Effector memory CD4-positive, alpha-beta T cell (primary cell): ENCODE measurements around the gene WNT5A.

ENCODE experiments used
- DNase-seq, 3 donors: peaks; one replicate each; pipeline ENCODE4 v3.0.0-alpha.2; 2020
- H3K27ac ChIP-seq: 2 replicates; pipeline ENCODE4 v1.7.0; 2013; ENCODE audit warnings: mild to moderate bottlenecking, low read length, moderate library complexity; ENCODE audit not compliant: insufficient read depth, poor library complexity, severe bottlenecking
- H3K27me3 ChIP-seq: replicated peaks from 2 replicates; pipeline ENCODE4 v1.7.0; 2013; ENCODE audit warnings: mild to moderate bottlenecking, low read length; ENCODE audit not compliant: insufficient read depth, control insufficient read depth, poor library complexity, severe bottlenecking
- H3K36me3 ChIP-seq: 2 replicates; pipeline ENCODE4 v1.7.0; 2013; ENCODE audit warnings: mild to moderate bottlenecking, low read length, moderate library complexity; ENCODE audit not compliant: control insufficient read depth, insufficient read depth
- H3K4me1 ChIP-seq: 2 replicates; pipeline ENCODE4 v1.7.0; 2013; ENCODE audit warnings: low read length, mild to moderate bottlenecking; ENCODE audit not compliant: control insufficient read depth, insufficient read depth, poor library complexity, severe bottlenecking
- H3K4me3 ChIP-seq: 2 replicates; pipeline ENCODE4 v1.7.0; 2013; ENCODE audit warnings: low read length, low read depth, mild to moderate bottlenecking; ENCODE audit not compliant: insufficient read depth, poor library complexity, severe bottlenecking
- H3K9me3 ChIP-seq: 2 replicates; pipeline ENCODE4 v1.7.0; 2013; ENCODE audit warnings: mild to moderate bottlenecking, low read length, moderate library complexity; ENCODE audit not compliant: control insufficient read depth

Gene WNT5A

GRCh38 chr3:55482496-55483195, 4.5 kb downstream of the WNT5A start:
- no peaks in the 10 kb centered on the region for H3K36me3 ChIP-seq
- DNase-seq = no peak
- H3K27ac ChIP-seq = no peak overlapping the region
- H3K27me3 ChIP-seq = peaks cover 7% of the 10 kb centered on the region
- H3K9me3 ChIP-seq = no peaks in the 10 kb centered on the region
- H3K4me1 ChIP-seq = no peaks in the 10 kb centered on the region
- no peak overlapping the region for H3K4me3 ChIP-seq

- H3K27me3 ChIP-seq = peaks cover 7% of the 10 kb centered on the region
- no peak overlapping the region for H3K27ac ChIP-seq
- H3K4me1 ChIP-seq = no peaks in the 10 kb centered on the region
- no peaks in the 10 kb centered on the region for H3K9me3 ChIP-seq
- no peak for DNase-seq
- H3K4me3 ChIP-seq = no peak overlapping the region
- no peaks in the 10 kb centered on the region for H3K36me3 ChIP-seq
Measured at GRCh38 chr3:55481744-55482495, 5.2 kb downstream of the WNT5A start.

GRCh38 chr3:55480911-55481743, 6.0 kb downstream of the WNT5A start:
- Histone ChIP-seq H3K36me3 (no peaks in the 10 kb centered on the region), H3K4me1 (no peaks in the 10 kb centered on the region), H3K27me3 (peaks cover 7% of the 10 kb centered on the region), H3K4me3 (no peak overlapping the region), H3K9me3 (no peaks in the 10 kb centered on the region), H3K27ac (no peak overlapping the region)
- no peak for DNase-seq

- Histone ChIP-seq H3K36me3 (no peaks in the 10 kb centered on the region), H3K4me3 (no peak overlapping the region), H3K9me3 (no peaks in the 10 kb centered on the region), H3K27me3 (no peaks in the 10 kb centered on the region), H3K4me1 (no peaks in the 10 kb centered on the region), H3K27ac (no peak overlapping the region)
- no peak for DNase-seq
Measured at GRCh38 chr3:55477306-55478303, 9.5 kb downstream of the WNT5A start.

GRCh38 chr3:55476515-55476914, 10.6 kb downstream of the WNT5A start:
- Histone ChIP-seq H3K4me3 (no peak overlapping the region), H3K27me3 (no peaks in the 10 kb centered on the region), H3K36me3 (no peaks in the 10 kb centered on the region), H3K9me3 (no peaks in the 10 kb centered on the region), H3K4me1 (no peaks in the 10 kb centered on the region), H3K27ac (no peak overlapping the region)
- no peak for DNase-seq

GRCh38 chr3:55474213-55474632, 12.9 kb downstream of the WNT5A start:
- H3K36me3 ChIP-seq = no peaks in the 10 kb centered on the region
- DNase-seq = no peak
- H3K4me3 ChIP-seq = no peak overlapping the region
- H3K4me1 ChIP-seq = no peaks in the 10 kb centered on the region
- no peaks in the 10 kb centered on the region for H3K9me3 ChIP-seq
- H3K27ac ChIP-seq = no peak overlapping the region
- no peaks in the 10 kb centered on the region for H3K27me3 ChIP-seq

- no peak overlapping the region for H3K27ac ChIP-seq
- H3K9me3 ChIP-seq = no peaks in the 10 kb centered on the region
- no peak for DNase-seq
- H3K36me3 ChIP-seq = no peaks in the 10 kb centered on the region
- no peaks in the 10 kb centered on the region for H3K4me1 ChIP-seq
- no peak overlapping the region for H3K4me3 ChIP-seq
- no peaks in the 10 kb centered on the region for H3K27me3 ChIP-seq
Measured at GRCh38 chr3:55473788-55474187, 13.3 kb downstream of the WNT5A start.

- H3K4me1 ChIP-seq = no peaks in the 10 kb centered on the region
- H3K27ac ChIP-seq = no peak overlapping the region
- H3K27me3 ChIP-seq = no peaks in the 10 kb centered on the region
- DNase-seq = no peak
- no peak overlapping the region for H3K4me3 ChIP-seq
- H3K36me3 ChIP-seq = no peaks in the 10 kb centered on the region
- H3K9me3 ChIP-seq = no peaks in the 10 kb centered on the region
Measured at GRCh38 chr3:55471522-55472280, 15.4 kb downstream of the WNT5A start.

GRCh38 chr3:55471084-55471483, 16.0 kb downstream of the WNT5A start:
- no peaks in the 10 kb centered on the region for H3K9me3 ChIP-seq
- no peaks in the 10 kb centered on the region for H3K4me1 ChIP-seq
- no peak overlapping the region for H3K27ac ChIP-seq
- H3K27me3 ChIP-seq = no peaks in the 10 kb centered on the region
- H3K4me3 ChIP-seq = no peak overlapping the region
- DNase-seq = no peak
- no peaks in the 10 kb centered on the region for H3K36me3 ChIP-seq
